H1 (cell line): ENCODE measurements around the gene SLC39A9. TPM values are rescaled to one million over a fixed set of nuclear protein-coding genes. Genes with fewer than 3 reads are reported as not detected.

Source experiments
- CTCF ChIA-PET: fragments of 300-600 bp; sonication (Branson Sonifier 250); formaldehyde crosslinking; loops from one replicate; lab custom pipeline; 2021; ENCODE audit not compliant: partially characterized antibody; lab: Charles Lee
- POLR2A ChIA-PET: fragments of 300-600 bp; sonication (Branson Sonifier 250); formaldehyde crosslinking; loops from one replicate; lab custom pipeline; 2021; ENCODE audit warnings: inconsistent platforms; ENCODE audit not compliant: partially characterized antibody; lab: Charles Lee
- DNase-seq, 2 experiments: peaks; one replicate each; pipeline versions ENCODE4 v3.0.0 to v3.0.0-alpha.2; 2010 to 2022; ENCODE audit warnings: low spot score in 2 of 2, low read depth in 1 of 2, mixed read lengths in 1 of 2
- FAIRE-seq: peaks from 2 replicates; lab custom pipeline; 2011; peaks lifted over from hg19 to GRCh38; lab: Jason Lieb, UNC
- H2AFZ ChIP-seq: 2 replicates; pipeline ENCODE4 v1.8.1; 2012; ENCODE audit warnings: low read length, inconsistent platforms
- H2AK5ac ChIP-seq: 2 replicates; pipeline ENCODE4 v1.6.1; 2013; ENCODE audit warnings: low read depth, low read length
- H2BK120ac ChIP-seq: replicated peaks from 2 replicates; pipeline ENCODE3; 2013; ENCODE audit warnings: low read depth, low read length, inconsistent platforms
- H2BK12ac ChIP-seq: 2 replicates; pipeline ENCODE4 v1.6.1; 2013; ENCODE audit warnings: low read depth, low read length
- H2BK15ac ChIP-seq: 2 replicates; pipeline ENCODE4 v1.6.1; 2013; ENCODE audit warnings: low read length
- H2BK20ac ChIP-seq: 2 replicates; pipeline ENCODE4 v1.6.1; 2013; ENCODE audit warnings: low read length
- H2BK5ac ChIP-seq: 2 replicates; pipeline ENCODE4 v1.6.1; 2013; ENCODE audit warnings: low read depth, low read length
- H3K14ac ChIP-seq: 2 replicates; pipeline ENCODE4 v1.6.1; 2013; ENCODE audit warnings: inconsistent platforms; ENCODE audit not compliant: insufficient read length
- H3K18ac ChIP-seq: 2 replicates; pipeline ENCODE4 v1.6.1; 2013; ENCODE audit warnings: low read length; ENCODE audit errors: extremely low read depth
- H3K23ac ChIP-seq: 2 replicates; pipeline ENCODE4 v1.6.1; 2013; ENCODE audit warnings: inconsistent platforms; ENCODE audit not compliant: insufficient read length
- H3K23me2 ChIP-seq: 2 replicates; pipeline ENCODE4 v1.6.1; 2013; ENCODE audit warnings: low read depth, low read length
- H3K27ac ChIP-seq: 2 replicates; pipeline ENCODE4 v1.6.1; 2011; ENCODE audit warnings: low read depth, low read length, inconsistent platforms
- H3K27me3 ChIP-seq, 4 experiments: replicated peaks in 1 of 4; 1 replicate in 1 of 4; 2 replicates in 3 of 4; pipeline versions ENCODE4 v1.6.1 to v1.8.1; 2011 to 2013; ENCODE audit warnings: low read length in 3 of 4, mild to moderate bottlenecking in 3 of 4, inconsistent platforms in 2 of 4, mixed read lengths in 2 of 4, moderate library complexity in 1 of 4; ENCODE audit not compliant: control insufficient read depth in 3 of 4, insufficient read depth in 3 of 4; ENCODE audit errors: extremely low read depth in 1 of 4
- H3K36me3 ChIP-seq, 4 experiments: 2 replicates each; pipeline versions ENCODE4 v1.6.1 to v1.8.1; 2011 to 2013; ENCODE audit warnings: mild to moderate bottlenecking in 4 of 4, low read length in 3 of 4, moderate library complexity in 2 of 4, control low read depth in 1 of 4, inconsistent platforms in 1 of 4; ENCODE audit not compliant: insufficient read depth in 4 of 4, control insufficient read depth in 2 of 4
- H3K4ac ChIP-seq: replicated peaks from 2 replicates; pipeline ENCODE3; 2013; ENCODE audit warnings: low read length, low read depth, mixed read lengths, inconsistent platforms; ENCODE audit not compliant: insufficient read length
- H3K4me1 ChIP-seq, 4 experiments: replicated peaks in 1 of 4; 1 replicate in 1 of 4; 2 replicates in 3 of 4; pipeline versions ENCODE4 v1.6.1 to v1.8.1; 2011 to 2013; ENCODE audit warnings: low read length in 3 of 4, inconsistent platforms in 2 of 4, mixed read lengths in 1 of 4; ENCODE audit not compliant: insufficient read depth in 4 of 4, control insufficient read depth in 3 of 4
- H3K4me2 ChIP-seq, 2 experiments: 2 replicates each; pipeline versions ENCODE4 v1.6.1 to v1.8.1; 2011 to 2013; ENCODE audit warnings: low read depth in 2 of 2, low read length in 2 of 2, control low read depth in 1 of 2, inconsistent platforms in 1 of 2, mild to moderate bottlenecking in 1 of 2; ENCODE audit not compliant: insufficient read depth in 1 of 2
- H3K4me3 ChIP-seq, 4 experiments: fragments of 200-600, 300-600 bp in 1 of 4; sonication (generic), shearing (Covaris generic), sonication (Bioruptor Twin) in 1 of 4; 2 replicates each; pipeline versions ENCODE4 v1.5.1 to v1.8.1; 2011 to 2016; ENCODE audit warnings: low read length in 4 of 4, low read depth in 3 of 4, control low read depth in 2 of 4, inconsistent platforms in 2 of 4, mild to moderate bottlenecking in 2 of 4, mixed read lengths in 1 of 4, moderate library complexity in 1 of 4; ENCODE audit not compliant: insufficient read depth in 2 of 4; ENCODE audit errors: extremely low read depth in 1 of 4
- H3K56ac ChIP-seq: replicated peaks from 2 replicates; pipeline ENCODE3; 2013; ENCODE audit warnings: low read depth, mild to moderate bottlenecking, mixed read lengths, low read length, inconsistent platforms; ENCODE audit not compliant: insufficient read length
- H3K79me1 ChIP-seq: 2 replicates; pipeline ENCODE4 v1.6.1; 2013; ENCODE audit warnings: low read depth, low read length, control low read depth
- H3K79me2 ChIP-seq, 2 experiments: 2 replicates each; pipeline versions ENCODE4 v1.6.1 to v1.8.1; 2012 to 2013; ENCODE audit warnings: low read length in 2 of 2, mild to moderate bottlenecking in 2 of 2, inconsistent platforms in 1 of 2; ENCODE audit not compliant: insufficient read depth in 2 of 2, control insufficient read depth in 1 of 2
- H3K9ac ChIP-seq, 4 experiments: replicated peaks in 1 of 4; 1 replicate in 1 of 4; 2 replicates in 3 of 4; pipeline versions ENCODE4 v1.6.1 to v1.8.1; 2011 to 2013; ENCODE audit warnings: low read depth in 3 of 4, low read length in 3 of 4, control low read depth in 2 of 4, mild to moderate bottlenecking in 2 of 4, moderate library complexity in 2 of 4, inconsistent platforms in 1 of 4; ENCODE audit errors: extremely low read depth in 1 of 4
- H3K9me3 ChIP-seq, 2 experiments: 2 replicates each; pipeline versions ENCODE4 v1.6.1 to v1.8.1; 2012 to 2013; ENCODE audit warnings: mild to moderate bottlenecking in 2 of 2, moderate library complexity in 2 of 2, control low read depth in 1 of 2, inconsistent platforms in 1 of 2, low read depth in 1 of 2, low read length in 1 of 2, mixed read lengths in 1 of 2; ENCODE audit not compliant: insufficient read depth in 2 of 2
- H4K20me1 ChIP-seq, 2 experiments: replicated peaks in 1 of 2; 2 replicates each; pipeline versions ENCODE3 to v1.8.1; 2011 to 2013; ENCODE audit warnings: inconsistent platforms in 2 of 2, low read length in 2 of 2, mild to moderate bottlenecking in 1 of 2; ENCODE audit not compliant: insufficient read depth in 2 of 2, control insufficient read depth in 1 of 2
- H4K5ac ChIP-seq: 2 replicates; pipeline ENCODE4 v1.6.1; 2013; ENCODE audit warnings: low read length, low read depth, mixed read lengths, inconsistent platforms; ENCODE audit not compliant: insufficient read length
- H4K8ac ChIP-seq: 2 replicates; pipeline ENCODE4 v1.8.0; 2013; ENCODE audit warnings: mild to moderate bottlenecking, moderate library complexity, low read length, inconsistent platforms; ENCODE audit not compliant: insufficient read depth; ENCODE audit errors: extremely low read depth
- H4K91ac ChIP-seq: replicated peaks from 2 replicates; pipeline ENCODE3; 2013; ENCODE audit warnings: low read length, mixed read lengths, inconsistent platforms; ENCODE audit not compliant: insufficient read length
- BRCA1 ChIP-seq: IDR thresholded peaks from 2 replicates; pipeline ENCODE4 v1.6.1; 2012; ENCODE audit warnings: low read depth, low read length, improper control_type of control experiment
- CBX5 ChIP-seq: fragments of 300-800, 300-1000 bp; sonication (generic); IDR thresholded peaks from 2 replicates; pipeline ENCODE4 v1.7.1; 2016; ENCODE audit warnings: antibody characterized with exemption, low read length, low read depth
- CBX8 ChIP-seq: fragments of 300-800, 300-1000 bp; sonication (generic); IDR thresholded peaks from 2 replicates; pipeline ENCODE4 v1.7.1; 2016; ENCODE audit warnings: low read depth, low read length, borderline replicate concordance
- CHD2 ChIP-seq: IDR thresholded peaks from 2 replicates; pipeline ENCODE4 v1.6.1; 2012; ENCODE audit warnings: low read length, improper control_type of control experiment
- EZH2 ChIP-seq: fragments of 200-600 bp; sonication (generic); IDR thresholded peaks from 2 replicates; pipeline ENCODE4 v1.7.1; 2012; ENCODE audit warnings: low read depth, mild to moderate bottlenecking, moderate library complexity, low read length, inconsistent platforms; ENCODE audit not compliant: severe bottlenecking
- GABPA ChIP-seq: IDR thresholded peaks from 2 replicates; pipeline ENCODE4 v1.6.1; 2011; ENCODE audit warnings: mild to moderate bottlenecking, low read length, moderate library complexity, borderline replicate concordance; ENCODE audit not compliant: insufficient read depth
- HDAC6 ChIP-seq: IDR thresholded peaks from one replicate; pipeline ENCODE4 v1.7.1; 2012; ENCODE audit warnings: low read depth, mild to moderate bottlenecking, inconsistent platforms, low read length, moderate library complexity
- KDM4A ChIP-seq: IDR thresholded peaks from one replicate; pipeline ENCODE4 v1.7.1; 2012; ENCODE audit warnings: low read depth, mild to moderate bottlenecking, moderate library complexity, low read length, inconsistent platforms; ENCODE audit not compliant: severe bottlenecking
- RBBP5 ChIP-seq: IDR thresholded peaks from 2 replicates; pipeline ENCODE4 v1.7.1; 2012; ENCODE audit warnings: low read depth, mild to moderate bottlenecking, inconsistent platforms, low read length, moderate library complexity, borderline replicate concordance
- RXRA ChIP-seq: IDR thresholded peaks from 2 replicates; pipeline ENCODE4 v1.6.1; 2011; ENCODE audit warnings: low read depth, mild to moderate bottlenecking, low read length, moderate library complexity; ENCODE audit not compliant: insufficient read depth
- SUZ12 ChIP-seq: fragments of 200-600 bp; sonication (generic); IDR thresholded peaks from 2 replicates; pipeline ENCODE4 v1.6.1; 2012; ENCODE audit warnings: mild to moderate bottlenecking, inconsistent platforms, low read length, moderate library complexity, mixed read lengths
- TAF7 ChIP-seq: optimal IDR thresholded peaks from 2 replicates; pipeline ENCODE3; 2011; ENCODE audit warnings: low read depth, mild to moderate bottlenecking, inconsistent platforms, low read length, moderate library complexity, borderline replicate concordance
- TCF12 ChIP-seq: IDR thresholded peaks from 2 replicates; pipeline ENCODE4 v1.6.1; 2011; ENCODE audit warnings: low read depth, mild to moderate bottlenecking, low read length
- WGBS, 2 experiments: shearing (Covaris generic) in 1 of 2; methylation state at CpG; one replicate each; pipeline versions ENCODE4 v1.1.6 to v1.1.7; 2013 to 2015; ENCODE audit warnings: low lambda C conversion rate in 2 of 2, mixed read lengths in 2 of 2, inconsistent platforms in 1 of 2, low coverage in 1 of 2, missing lambda C conversion rate in 1 of 2; ENCODE audit not compliant: insufficient replicate concordance in 2 of 2, insufficient coverage in 1 of 2, insufficient read length in 1 of 2; ENCODE audit errors: extremely low coverage in 1 of 2, missing lambda C conversion rate in 1 of 2; 5-methylcytosine and 5-hydroxymethylcytosine counted together
- polyA plus RNA-seq, 7 experiments: library from polyadenylated mRNA; depleted of rRNA in 3 of 7; stranded (reverse) in 5 of 7; unstranded in 2 of 7; fragments of >200 nt in 5 of 7; fragments of 200-250 nt in 2 of 7; gene quantifications; 1 replicate in 5 of 7; 2 replicates in 1 of 7; 4 replicates in 1 of 7; pipeline versions ENCODE4 v1.2.1 to v1.2.3, GENCODE V29; 2011 to 2013; ENCODE audit warnings: missing spikeins in 2 of 7, mixed read lengths in 2 of 7
- total RNA-seq: library from RNA; stranded (reverse); fragmentation: NEBNext Ultra II Directional; extraction: Animal tissue kit (Norgen Biotek cat#: 25700); gene quantifications from 2 replicates; pipeline ENCODE4 v1.2.1, GENCODE V29; 2021

The SLC39A9 gene
- total and polyA plus RNA-seq, 2 of the 8 experiments (the other 6 are each of a cell fraction or from before 2014, with no cell fraction given) = 31.0 to 44.2 TPM

GRCh38 chr14:69395929-69396328 is 2.6 kb upstream of the SLC39A9 start:
- H3K23me2 ChIP-seq = peaks cover 5% of the 10 kb centered on the region
- POLR2A ChIA-PET = interaction anchor here (1.2 to 8.5 kb wide), 3 partner anchors 12 to 245 kb away, joined by 4 to 131 read pairs (median 4); no protein-coding TSS in a partner anchor
- CTCF ChIA-PET = interaction anchor here (1.2 kb wide), 1 partner anchor 106 kb away, joined by 4 read pairs; no protein-coding TSS in a partner anchor
- no peak overlapping the region for H3K27ac ChIP-seq
- H3K4me1 ChIP-seq = peaks cover 0 to 4% (median 1%) of the 10 kb centered on the region in 4 experiments; a peak in 2 of 7 replicates
- peaks cover 14 to 47% (median 37%) of the 10 kb centered on the region in 4 experiments for H3K36me3 ChIP-seq
- no peak overlapping the region for H2BK20ac ChIP-seq
- no peak overlapping the region for H2AFZ ChIP-seq
- H4K91ac ChIP-seq = no peak overlapping the region
- no peak overlapping the region for H2AK5ac ChIP-seq
- H3K18ac ChIP-seq = no peak overlapping the region
- peaks cover 33 to 91% of the 10 kb centered on the region in 2 experiments for H3K79me2 ChIP-seq
- no peak overlapping the region for H4K8ac ChIP-seq
- peaks cover 9 to 14% of the 10 kb centered on the region in 2 experiments for H4K20me1 ChIP-seq
- no peak overlapping the region for H2BK12ac ChIP-seq
- H2BK120ac ChIP-seq = no peak overlapping the region
- H2BK15ac ChIP-seq = no peak overlapping the region
- FAIRE-seq (no peak), DNase-seq (no peak)
- no peak overlapping the region for H3K9ac ChIP-seq
- H3K4me2 ChIP-seq = no peak overlapping the region
- no peak overlapping the region for H3K23ac ChIP-seq
- peaks cover 10% of the 10 kb centered on the region for H3K79me1 ChIP-seq
- H3K9me3 ChIP-seq = no peaks in the 10 kb centered on the region
- TF ChIP-seq GABPA (no peak), EZH2 (no peak), SUZ12 (no peak), RXRA (no peak), CBX5 (no peak), TCF12 (no peak), TAF7 (no peak), HDAC6 (no peak), KDM4A (no peak), BRCA1 (no peak), CBX8 (no peak), CHD2 (no peak), RBBP5 (no peak)
- no peak overlapping the region for H2BK5ac ChIP-seq
- H3K4me3 ChIP-seq = no peak overlapping the region
- 90% methylated on average over 4 of the region's 4 CpGs; no CpG with 5 or more reads in 1 of the 2 experiments for WGBS, 2 experiments
- H3K4ac ChIP-seq = no peak overlapping the region
- H4K5ac ChIP-seq = no peak overlapping the region
- no peak overlapping the region for H3K56ac ChIP-seq
- H3K27me3 ChIP-seq = no peaks in the 10 kb centered on the region
- no peak overlapping the region for H3K14ac ChIP-seq
